Stimulated activated naive B cell treated with anti-CD40 and anti-IgM and Interleukin-4, amounts not matched to agents 10 μg/mL and 1 μg/mL and 100 μg/mL, for 72 hours (primary cell): ENCODE data around the gene SHISAL2A.

Experiments
- ATAC-seq, 2 donors: fragments of 150-1000 bp; cut with Tn5 transposase; replicated peaks; 2 replicates each; pipeline ENCODE4 v1.10.0; 2021; ENCODE audit warnings: moderate library complexity in 1 of 2
- DNase-seq: peaks from one replicate; pipeline ENCODE4 v3.0.0; 2021
- H3K27ac Mint-ChIP-seq: one replicate; pipeline ENCODE4 v1.8.0; 2022; ENCODE audit warnings: mild to moderate bottlenecking, mixed read lengths
- H3K27me3 Mint-ChIP-seq, 2 donors: one replicate each; pipeline ENCODE4 v1.8.0; 2022; ENCODE audit warnings: mixed read lengths in 2 of 2
- H3K36me3 Mint-ChIP-seq, 2 donors: one replicate each; pipeline ENCODE4 v1.8.0; 2022; ENCODE audit warnings: mixed read lengths in 2 of 2, mild to moderate bottlenecking in 1 of 2
- H3K4me1 Mint-ChIP-seq, 2 donors: one replicate each; pipeline ENCODE4 v1.8.0; 2022; ENCODE audit warnings: mixed read lengths in 2 of 2, mild to moderate bottlenecking in 1 of 2
- H3K4me3 Mint-ChIP-seq, 2 donors: one replicate each; pipeline ENCODE4 v1.8.0; 2022; ENCODE audit warnings: mild to moderate bottlenecking in 2 of 2, mixed read lengths in 2 of 2, moderate library complexity in 1 of 2
- H3K9me3 Mint-ChIP-seq, 2 donors: one replicate each; pipeline ENCODE4 v1.8.0; 2022; ENCODE audit warnings: mixed read lengths in 2 of 2, mild to moderate bottlenecking in 1 of 2

The SHISAL2A gene

DNA sequence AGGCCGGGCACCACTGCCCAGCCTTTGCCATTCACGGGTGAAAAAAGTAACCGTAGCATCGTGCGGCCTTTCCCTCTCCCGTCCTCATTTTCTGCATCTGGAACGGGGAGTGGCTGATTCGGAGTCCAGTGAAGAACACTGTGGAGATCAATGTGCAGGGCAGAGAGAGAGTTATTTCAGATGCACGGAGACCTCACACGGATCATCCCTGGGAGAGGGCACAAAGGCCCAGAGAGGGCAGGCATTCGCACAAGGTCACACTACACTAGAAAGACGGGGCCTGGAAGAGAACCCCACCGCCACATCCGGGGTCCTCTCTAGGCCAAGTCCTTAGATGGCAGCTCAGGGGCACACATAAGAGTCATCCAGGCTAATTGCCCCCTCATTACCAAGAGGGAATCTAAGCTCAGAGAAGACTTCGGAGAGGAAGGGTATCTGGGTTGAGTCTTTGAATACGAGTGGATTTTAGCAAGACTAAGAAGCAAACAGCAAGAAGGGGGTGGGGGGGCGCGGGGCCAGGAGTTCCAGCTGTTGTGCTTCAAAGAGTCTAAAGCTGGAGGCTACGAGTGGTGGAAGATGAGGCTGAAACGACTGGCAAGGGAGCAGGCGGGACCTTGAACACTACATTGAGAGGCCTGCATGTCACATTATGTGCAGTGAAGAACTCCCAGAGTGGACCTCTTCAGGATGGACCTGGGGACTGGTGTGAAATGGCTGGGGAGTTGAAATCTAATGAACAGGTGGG lies 29.9 kb upstream of the SHISAL2A start:
- Mint-ChIP-seq H3K27ac (peak overlapping the region; percentile 94), H3K27me3 (no peaks in the 10 kb centered on the region), H3K9me3 (no peaks in the 10 kb centered on the region), H3K36me3 (peaks cover 16 to 28% of the 10 kb centered on the region in 2 donors), H3K4me3 (peak overlapping the region; percentile 86), H3K4me1 (peaks cover 41 to 67% of the 10 kb centered on the region in 2 donors)
- DNase-seq (no peak), ATAC-seq (peak; percentile 20 to 22)

DNA sequence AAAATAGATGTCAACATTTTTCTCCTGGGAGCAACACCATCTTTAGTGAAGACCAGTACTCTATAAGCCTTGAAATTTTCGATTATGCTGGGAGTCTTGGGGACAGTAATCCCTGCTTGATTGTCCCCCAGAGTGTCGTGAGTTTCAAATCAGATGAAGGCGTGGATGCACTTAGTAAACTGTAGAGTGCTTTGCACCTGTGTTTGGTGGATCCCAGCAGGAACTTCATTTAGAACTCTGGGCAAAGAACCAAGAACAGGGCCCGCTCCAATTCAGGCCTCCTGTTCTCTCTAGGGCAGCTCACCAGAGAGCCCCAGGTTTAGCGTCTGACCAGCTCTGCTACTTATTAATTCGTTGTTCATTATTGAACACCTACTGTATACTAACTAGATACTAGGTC lies 29.3 kb upstream of the SHISAL2A start:
- peaks cover 16 to 33% of the 10 kb centered on the region in 2 donors for H3K36me3 Mint-ChIP-seq
- H3K27ac Mint-ChIP-seq = peak overlapping the region; percentile 94
- ATAC-seq (peak; percentile 10 to 19), DNase-seq (no peak)
- H3K4me3 Mint-ChIP-seq = peak overlapping the region; percentile 86
- H3K27me3 Mint-ChIP-seq = no peaks in the 10 kb centered on the region
- H3K4me1 Mint-ChIP-seq = peaks cover 39 to 70% of the 10 kb centered on the region in 2 donors
- no peaks in the 10 kb centered on the region for H3K9me3 Mint-ChIP-seq

- peak overlapping the region; percentile 94 for H3K27ac Mint-ChIP-seq
- H3K27me3 Mint-ChIP-seq = no peaks in the 10 kb centered on the region
- ATAC-seq (peak; percentile 62 to 64), DNase-seq (no peak)
- peaks cover 39 to 70% of the 10 kb centered on the region in 2 donors for H3K4me1 Mint-ChIP-seq
- H3K4me3 Mint-ChIP-seq = peak overlapping the region; percentile 86
- no peaks in the 10 kb centered on the region for H3K9me3 Mint-ChIP-seq
- H3K36me3 Mint-ChIP-seq = peaks cover 16 to 33% of the 10 kb centered on the region in 2 donors
Observed at GRCh38 chr1:52604063-52604770, 28.8 kb upstream of the SHISAL2A start.

DNA sequence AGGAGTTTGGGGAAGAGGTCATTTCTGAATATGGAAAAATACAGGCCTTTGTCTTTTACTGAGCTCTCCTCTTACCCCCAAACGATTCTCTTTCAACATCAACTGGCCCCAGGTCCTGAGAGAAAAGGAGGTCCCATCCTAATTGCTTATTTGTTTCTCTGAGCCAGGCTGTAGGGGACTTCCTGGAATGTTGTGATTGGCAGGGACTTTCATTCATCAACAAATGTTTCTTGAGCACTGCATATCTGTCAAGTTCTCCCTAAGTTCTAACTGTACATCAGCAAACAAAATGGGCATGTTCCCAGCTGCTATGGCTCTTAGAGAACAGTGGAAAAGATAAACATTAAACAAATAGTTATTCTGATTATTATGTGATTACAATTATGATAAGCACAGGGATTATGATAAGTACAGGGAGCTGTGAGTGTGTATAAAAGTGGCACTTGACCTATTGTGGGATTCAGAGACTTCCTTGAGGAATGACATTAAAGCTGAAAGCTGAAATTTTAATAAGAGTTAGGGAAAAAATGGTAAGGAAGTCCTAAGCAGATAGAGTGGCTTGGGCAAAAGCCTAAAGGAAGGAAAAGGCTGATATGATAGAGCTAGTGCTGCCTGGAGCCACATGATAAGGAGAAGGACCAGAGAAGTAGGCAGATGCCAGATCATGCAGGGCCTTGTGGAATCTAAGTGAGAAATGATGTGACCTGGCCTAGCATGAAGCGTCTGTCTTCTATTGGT lies 19.2 kb upstream of the SHISAL2A start:
- H3K36me3 Mint-ChIP-seq = peaks cover 16 to 17% of the 10 kb centered on the region in 2 donors

GRCh38 chr1:52614671-52615070 lies 18.3 kb upstream of the SHISAL2A start:
- H3K36me3 Mint-ChIP-seq = peaks cover 16% of the 10 kb centered on the region in 2 donors
- H3K9me3 Mint-ChIP-seq = no peaks in the 10 kb centered on the region
- DNase-seq (no peak), ATAC-seq (no peak)
- no peak overlapping the region for H3K4me3 Mint-ChIP-seq
- H3K4me1 Mint-ChIP-seq = peaks cover 14 to 29% of the 10 kb centered on the region in 2 donors
- H3K27ac Mint-ChIP-seq = no peak overlapping the region
- no peaks in the 10 kb centered on the region for H3K27me3 Mint-ChIP-seq

More for the DNA sequence above, 19.2 kb upstream of the SHISAL2A start:
- Mint-ChIP-seq H3K27ac (no peak overlapping the region), H3K4me1 (peaks cover 14 to 29% of the 10 kb centered on the region in 2 donors), H3K4me3 (no peak overlapping the region), H3K27me3 (no peaks in the 10 kb centered on the region), H3K9me3 (no peaks in the 10 kb centered on the region)
- ATAC-seq (no peak), DNase-seq (no peak)

DNA sequence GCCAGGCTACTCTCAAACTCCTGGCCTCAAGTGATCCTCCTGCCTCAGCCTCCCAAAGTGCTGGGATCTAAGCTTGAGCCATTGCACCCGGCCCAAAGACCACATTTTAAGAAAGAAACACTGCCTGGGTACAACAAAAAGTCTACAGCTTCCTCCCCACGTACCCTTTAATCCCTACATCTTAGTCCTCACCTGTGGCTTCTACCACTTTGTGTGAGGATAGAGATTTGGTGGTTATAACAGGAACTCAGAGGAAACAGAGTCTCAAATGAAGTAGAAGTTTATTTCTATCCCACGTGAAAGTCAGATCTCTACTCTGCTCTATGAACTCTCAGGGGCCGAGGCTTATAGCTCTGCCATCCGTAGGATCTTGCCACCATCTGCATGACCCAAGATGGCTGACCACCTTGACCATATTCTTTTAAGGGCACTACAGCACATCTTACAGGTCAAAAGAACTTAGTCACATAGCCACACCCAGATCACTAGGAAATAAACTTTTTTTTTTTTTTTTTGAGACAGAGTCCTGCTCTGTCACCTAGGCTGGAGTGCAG lies 17.4 kb upstream of the SHISAL2A start:
- DNase-seq (no peak), ATAC-seq (no peak)
- H3K36me3 Mint-ChIP-seq = peaks cover 14 to 15% of the 10 kb centered on the region in 2 donors
- no peaks in the 10 kb centered on the region for H3K9me3 Mint-ChIP-seq
- H3K27ac Mint-ChIP-seq = no peak overlapping the region
- peaks cover 15 to 32% of the 10 kb centered on the region in 2 donors for H3K4me1 Mint-ChIP-seq
- H3K27me3 Mint-ChIP-seq = no peaks in the 10 kb centered on the region
- H3K4me3 Mint-ChIP-seq = no peak overlapping the region

DNA sequence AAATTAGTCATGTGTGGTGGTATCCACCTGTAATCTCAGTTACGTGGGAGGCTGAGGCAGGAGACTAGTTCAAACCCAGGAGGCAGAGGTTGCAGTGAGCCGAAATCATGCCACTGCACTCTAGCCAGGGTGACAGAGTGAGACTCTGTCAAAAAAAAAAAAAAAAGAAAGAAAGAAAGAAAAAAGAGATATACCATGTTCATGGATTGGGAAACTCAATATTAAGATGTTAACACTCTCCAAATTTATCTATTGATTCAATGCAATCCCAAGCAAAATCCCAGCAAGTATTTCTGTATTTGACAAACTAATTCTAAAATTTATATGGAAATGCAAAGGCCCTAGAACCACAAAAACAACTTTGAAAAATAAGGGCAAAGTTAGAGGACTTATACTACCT lies 11.0 kb upstream of the SHISAL2A start:
- no peak overlapping the region for H3K27ac Mint-ChIP-seq

GRCh38 chr1:52623812-52624211 lies 9.2 kb upstream of the SHISAL2A start:
- Mint-ChIP-seq H3K9me3 (no peaks in the 10 kb centered on the region), H3K36me3 (peaks cover 10 to 13% of the 10 kb centered on the region in 2 donors), H3K27me3 (no peaks in the 10 kb centered on the region), H3K27ac (no peak overlapping the region), H3K4me3 (no peak overlapping the region), H3K4me1 (peaks cover 8 to 27% of the 10 kb centered on the region in 2 donors)
- ATAC-seq = no peak
- no peak for DNase-seq

More for the DNA sequence above, 11.0 kb upstream of the SHISAL2A start:
- no peak for ATAC-seq
- peaks cover 7 to 19% of the 10 kb centered on the region in 2 donors for H3K36me3 Mint-ChIP-seq
- no peaks in the 10 kb centered on the region for H3K27me3 Mint-ChIP-seq
- no peaks in the 10 kb centered on the region for H3K9me3 Mint-ChIP-seq
- peaks cover 14 to 18% of the 10 kb centered on the region in 2 donors for H3K4me1 Mint-ChIP-seq
- DNase-seq = no peak
- H3K4me3 Mint-ChIP-seq = no peak overlapping the region

DNA sequence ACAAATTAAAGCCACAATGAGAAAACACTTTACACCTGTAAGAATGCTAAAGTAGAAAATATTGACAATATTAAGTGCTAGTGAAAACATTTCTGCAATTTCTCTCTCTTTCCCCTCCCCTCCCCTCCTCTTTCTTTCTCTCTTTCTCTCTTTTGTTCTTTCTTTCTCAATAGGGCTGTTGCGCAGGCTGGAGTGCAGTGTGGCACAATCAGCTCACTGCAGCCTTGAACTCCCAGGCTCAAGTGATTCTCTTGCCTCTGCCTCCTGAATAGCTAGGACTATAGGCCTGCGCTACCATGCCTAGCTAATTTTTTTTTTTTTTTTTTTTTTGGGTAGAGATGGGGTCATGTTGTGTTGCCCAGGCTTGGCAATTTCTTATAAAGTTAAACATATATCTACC lies 5.9 kb upstream of the SHISAL2A start:
- H3K36me3 Mint-ChIP-seq = peaks cover 5 to 10% of the 10 kb centered on the region in 2 donors
- ATAC-seq (no peak), DNase-seq (no peak)
- no peak overlapping the region for H3K27ac Mint-ChIP-seq
- no peaks in the 10 kb centered on the region for H3K27me3 Mint-ChIP-seq
- H3K4me3 Mint-ChIP-seq = peak overlapping the region in 1 of 2 donors; percentile 1
- H3K4me1 Mint-ChIP-seq = peaks cover 21 to 45% of the 10 kb centered on the region in 2 donors
- no peaks in the 10 kb centered on the region for H3K9me3 Mint-ChIP-seq

DNA sequence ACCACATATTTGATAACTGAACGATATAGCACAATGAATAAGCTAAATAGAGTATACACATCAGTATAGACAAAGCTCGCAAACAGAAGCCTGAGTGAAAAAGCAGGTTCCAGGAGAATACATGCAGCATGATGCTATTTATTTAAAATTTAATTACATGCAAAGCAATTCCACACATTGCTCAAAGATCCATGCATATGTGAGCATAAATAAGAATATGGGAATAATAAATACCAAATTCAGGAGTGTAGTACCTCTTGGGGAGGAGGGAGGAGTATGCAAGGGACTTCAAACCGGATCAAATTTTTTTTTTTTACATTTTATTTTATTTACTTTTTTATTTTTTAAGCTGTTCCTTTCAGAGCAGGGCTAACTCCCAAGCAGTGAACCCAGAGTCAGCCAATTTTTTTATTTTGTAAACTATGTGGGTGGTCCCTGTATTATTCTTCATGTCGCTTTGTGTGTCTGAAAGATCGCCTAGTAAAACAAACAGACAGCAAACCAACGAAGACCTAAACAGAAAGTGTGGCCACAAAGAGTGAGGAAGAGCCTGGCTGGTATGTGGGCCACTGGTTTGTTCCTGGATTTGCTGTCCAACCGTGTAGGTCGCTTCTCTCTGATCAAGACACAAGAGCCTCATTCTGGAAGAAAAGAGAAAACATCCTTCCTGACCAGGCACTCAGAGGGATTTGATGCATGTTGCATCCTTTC lies 4.2 kb upstream of the SHISAL2A start:
- H3K4me1 Mint-ChIP-seq = peaks cover 29 to 57% of the 10 kb centered on the region in 2 donors
- ATAC-seq = no peak
- DNase-seq = no peak
- H3K9me3 Mint-ChIP-seq = no peaks in the 10 kb centered on the region
- H3K27ac Mint-ChIP-seq = peak overlapping the region; percentile 25
- no peaks in the 10 kb centered on the region for H3K27me3 Mint-ChIP-seq
- H3K4me3 Mint-ChIP-seq = no peak overlapping the region
- peaks cover 6 to 14% of the 10 kb centered on the region in 2 donors for H3K36me3 Mint-ChIP-seq

GRCh38 chr1:52629325-52629643 lies 3.7 kb upstream of the SHISAL2A start:
- Mint-ChIP-seq H3K9me3 (no peaks in the 10 kb centered on the region), H3K36me3 (peaks cover 6 to 19% of the 10 kb centered on the region in 2 donors), H3K4me3 (no peak overlapping the region), H3K27ac (peak overlapping the region; percentile 25), H3K4me1 (peaks cover 35 to 62% of the 10 kb centered on the region in 2 donors), H3K27me3 (no peaks in the 10 kb centered on the region)
- DNase-seq (no peak), ATAC-seq (no peak)

- Mint-ChIP-seq H3K4me1 (peaks cover 38 to 66% of the 10 kb centered on the region in 2 donors), H3K36me3 (peaks cover 6 to 19% of the 10 kb centered on the region in 2 donors), H3K4me3 (no peak overlapping the region), H3K27ac (no peak overlapping the region), H3K9me3 (no peaks in the 10 kb centered on the region), H3K27me3 (no peaks in the 10 kb centered on the region)
- ATAC-seq = no peak
- DNase-seq = no peak
Observed at GRCh38 chr1:52629667-52630066, 3.3 kb upstream of the SHISAL2A start.

DNA sequence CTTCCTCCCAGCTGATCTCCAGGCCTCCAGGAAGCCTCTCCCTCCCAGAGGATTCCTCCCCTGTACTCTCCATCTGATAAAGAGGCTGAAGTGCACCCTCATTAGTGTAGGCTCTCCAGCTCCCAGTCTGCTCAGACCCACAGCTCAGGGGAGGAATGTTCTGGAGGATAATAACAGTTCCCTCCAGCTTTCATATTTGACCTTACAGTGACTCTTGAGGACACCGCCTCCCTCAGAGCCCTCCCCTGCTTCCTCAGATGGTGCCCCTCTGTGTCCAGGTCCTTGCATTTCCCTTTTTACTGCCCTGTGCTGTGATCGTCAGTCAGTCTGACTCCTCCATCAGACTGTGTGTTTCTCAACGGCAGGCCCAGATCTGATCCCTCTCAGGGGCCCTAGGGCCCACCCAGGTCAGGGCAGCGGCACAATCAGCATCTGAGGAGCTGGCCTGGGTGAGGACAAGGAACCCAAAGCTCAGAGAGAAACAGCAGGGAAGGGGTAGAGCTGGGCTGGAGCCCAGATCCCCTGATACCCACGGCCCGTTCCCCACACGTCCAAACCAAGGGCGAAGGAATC lies 1.1 kb upstream of the SHISAL2A start:
- H3K4me3 Mint-ChIP-seq = peak overlapping the region; percentile 89 to 94
- DNase-seq (no peak), ATAC-seq (peak in 1 of 2 donors; percentile 4)
- peaks cover 6 to 19% of the 10 kb centered on the region in 2 donors for H3K36me3 Mint-ChIP-seq
- peaks cover 46 to 74% of the 10 kb centered on the region in 2 donors for H3K4me1 Mint-ChIP-seq
- no peaks in the 10 kb centered on the region for H3K27me3 Mint-ChIP-seq
- H3K27ac Mint-ChIP-seq = peak overlapping the region; percentile 97
- no peaks in the 10 kb centered on the region for H3K9me3 Mint-ChIP-seq
